ENCODE measurements around the gene MALSU1. TPM values are rescaled to one million over a fixed set of nuclear protein-coding genes. Genes with fewer than 3 reads are reported as not detected.

Gene MALSU1
- total RNA-seq, 1 experiment from 2014 or later: 114 TPM

- Mint-ChIP-seq H3K27me3 (ENCODE audit: unreplicated experiment) (no peaks in the 10 kb centered on the region), H3K4me3 (ENCODE audit: low read depth, unreplicated experiment) (no peak overlapping the region), H3K9me3 (ENCODE audit: low read depth, unreplicated experiment) (no peaks in the 10 kb centered on the region), H3K27ac (ENCODE audit: unreplicated experiment) (no peak overlapping the region), H3K4me1 (ENCODE audit: low read depth, unreplicated experiment) (peaks cover 51% of the 10 kb centered on the region), H3K36me3 (ENCODE audit: insufficient read depth, unreplicated experiment) (peaks cover 81% of the 10 kb centered on the region)
- no peak for TF ChIP-seq CTCF (IDR thresholded peaks at IDR 0.05; ENCODE audit: unreplicated experiment)
- no TSS peak for BruUV-seq (replicated peaks)
- CTCF ChIA-PET: interaction anchor here (0.6 to 1.5 kb wide), 4 partner anchors 12 to 197 kb away, joined by 3 read pairs; no protein-coding TSS in a partner anchor
- no peak for DNase-seq
- intact Hi-C loops (cut with micrococcal nuclease; ENCODE audit: unreplicated experiment): no loop called here
Measured at GRCh38 chr7:23336086-23336485, 36.9 kb downstream of the MALSU1 start.

GRCh38 chr7:23336799-23337283 is 37.7 kb downstream of the MALSU1 start:
- H3K36me3 Mint-ChIP-seq (ENCODE audit: insufficient read depth, unreplicated experiment): peaks cover 81% of the 10 kb centered on the region
- TF ChIP-seq CTCF (IDR thresholded peaks at IDR 0.05; ENCODE audit: unreplicated experiment): no peak
- H3K4me3 Mint-ChIP-seq (ENCODE audit: low read depth, unreplicated experiment): no peak overlapping the region
- CTCF ChIA-PET: interaction anchor here (0.6 to 1.1 kb wide), 3 partner anchors 9 to 196 kb away, joined by 3 read pairs; no protein-coding TSS in a partner anchor
- H3K4me1 Mint-ChIP-seq (ENCODE audit: low read depth, unreplicated experiment): peaks cover 44% of the 10 kb centered on the region
- no TSS peak for BruUV-seq (replicated peaks)
- no peaks in the 10 kb centered on the region for H3K27me3 Mint-ChIP-seq (ENCODE audit: unreplicated experiment)
- no peak overlapping the region for H3K27ac Mint-ChIP-seq (ENCODE audit: unreplicated experiment)
- intact Hi-C loops (cut with micrococcal nuclease; ENCODE audit: unreplicated experiment): no loop called here
- no peaks in the 10 kb centered on the region for H3K9me3 Mint-ChIP-seq (ENCODE audit: low read depth, unreplicated experiment)
- no peak for DNase-seq

- TF ChIP-seq CTCF (IDR thresholded peaks at IDR 0.05; ENCODE audit: unreplicated experiment): no peak
- Mint-ChIP-seq H3K4me1 (ENCODE audit: low read depth, unreplicated experiment) (peaks cover 39% of the 10 kb centered on the region), H3K4me3 (ENCODE audit: low read depth, unreplicated experiment) (no peak overlapping the region), H3K27me3 (ENCODE audit: unreplicated experiment) (no peaks in the 10 kb centered on the region), H3K36me3 (ENCODE audit: insufficient read depth, unreplicated experiment) (peaks cover 81% of the 10 kb centered on the region), H3K9me3 (ENCODE audit: low read depth, unreplicated experiment) (no peaks in the 10 kb centered on the region), H3K27ac (ENCODE audit: unreplicated experiment) (no peak overlapping the region)
- CTCF ChIA-PET: interaction anchor here (0.5 to 1.1 kb wide), 3 partner anchors 8 to 45 kb away, joined by 3 to 4 read pairs (median 3); no protein-coding TSS in a partner anchor
- intact Hi-C loops (cut with micrococcal nuclease; ENCODE audit: unreplicated experiment): no loop called here
- BruUV-seq (replicated peaks): no TSS peak
- DNase-seq: no peak
Measured at GRCh38 chr7:23337374-23337773, 38.2 kb downstream of the MALSU1 start.

GRCh38 chr7:23338439-23338838 is 39.3 kb downstream of the MALSU1 start:
- intact Hi-C loops (cut with micrococcal nuclease; ENCODE audit: unreplicated experiment): no loop called here
- H3K4me1 Mint-ChIP-seq (ENCODE audit: low read depth, unreplicated experiment): peaks cover 28% of the 10 kb centered on the region
- peaks cover 82% of the 10 kb centered on the region for H3K36me3 Mint-ChIP-seq (ENCODE audit: insufficient read depth, unreplicated experiment)
- H3K27me3 Mint-ChIP-seq (ENCODE audit: unreplicated experiment): no peaks in the 10 kb centered on the region
- no peaks in the 10 kb centered on the region for H3K9me3 Mint-ChIP-seq (ENCODE audit: low read depth, unreplicated experiment)
- no TSS peak for BruUV-seq (replicated peaks)
- TF ChIP-seq CTCF (IDR thresholded peaks at IDR 0.05; ENCODE audit: unreplicated experiment): no peak
- CTCF ChIA-PET: interaction anchor here (0.6 kb wide), 1 partner anchor 56 kb away, joined by 4 read pairs; no protein-coding TSS in a partner anchor
- no peak overlapping the region for H3K4me3 Mint-ChIP-seq (ENCODE audit: low read depth, unreplicated experiment)
- no peak overlapping the region for H3K27ac Mint-ChIP-seq (ENCODE audit: unreplicated experiment)
- DNase-seq: no peak
